GM10248 (cell line): Measurements from ENCODE around the gene MAPRE2.

ENCODE experiments used
- CTCF ChIA-PET: fragments of 300-600 bp; sonication (Branson Sonifier 250); formaldehyde crosslinking; extraction: SDS; loops from one replicate; lab custom pipeline; 2021; ENCODE audit warnings: antibody characterized with exemption; lab: Yijun Ruan, JAX
- POLR2A ChIA-PET: fragments of 350-650 bp; sonication (Branson Sonifier 250); formaldehyde crosslinking; extraction: SDS; loops from one replicate; lab custom pipeline; 2020; ENCODE audit warnings: antibody characterized with exemption; lab: Yijun Ruan, JAX
- DNase-seq: peaks from one replicate; pipeline ENCODE4 v3.0.0; 2012; ENCODE audit errors: extremely low spot score
- TF ChIP-seq, protein P1 (sequence below): IDR thresholded peaks from 2 replicates; pipeline ENCODE4 v1.5.1; 2012; ENCODE audit warnings: mild to moderate bottlenecking, low read depth; ENCODE audit errors: extremely low read depth, missing control alignments, control extremely low read depth

Gene MAPRE2

GRCh38 chr18:35074581-35074980 is 33.4 kb downstream of the MAPRE2 start:
- POLR2A ChIA-PET: no interaction called here
- CTCF ChIA-PET: interaction anchor here (1.2 to 2.8 kb wide), 7 partner anchors 11 to 46 kb away, joined by 3 to 12 read pairs (median 4); no protein-coding TSS in a partner anchor
- DNase-seq: no peak
- TF ChIP-seq, protein P1, sequence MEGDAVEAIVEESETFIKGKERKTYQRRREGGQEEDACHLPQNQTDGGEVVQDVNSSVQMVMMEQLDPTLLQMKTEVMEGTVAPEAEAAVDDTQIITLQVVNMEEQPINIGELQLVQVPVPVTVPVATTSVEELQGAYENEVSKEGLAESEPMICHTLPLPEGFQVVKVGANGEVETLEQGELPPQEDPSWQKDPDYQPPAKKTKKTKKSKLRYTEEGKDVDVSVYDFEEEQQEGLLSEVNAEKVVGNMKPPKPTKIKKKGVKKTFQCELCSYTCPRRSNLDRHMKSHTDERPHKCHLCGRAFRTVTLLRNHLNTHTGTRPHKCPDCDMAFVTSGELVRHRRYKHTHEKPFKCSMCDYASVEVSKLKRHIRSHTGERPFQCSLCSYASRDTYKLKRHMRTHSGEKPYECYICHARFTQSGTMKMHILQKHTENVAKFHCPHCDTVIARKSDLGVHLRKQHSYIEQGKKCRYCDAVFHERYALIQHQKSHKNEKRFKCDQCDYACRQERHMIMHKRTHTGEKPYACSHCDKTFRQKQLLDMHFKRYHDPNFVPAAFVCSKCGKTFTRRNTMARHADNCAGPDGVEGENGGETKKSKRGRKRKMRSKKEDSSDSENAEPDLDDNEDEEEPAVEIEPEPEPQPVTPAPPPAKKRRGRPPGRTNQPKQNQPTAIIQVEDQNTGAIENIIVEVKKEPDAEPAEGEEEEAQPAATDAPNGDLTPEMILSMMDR: no peak

GRCh38 chr18:35075132-35075531 is 33.9 kb downstream of the MAPRE2 start:
- POLR2A ChIA-PET: no interaction called here
- TF ChIP-seq, protein P1: no peak
- CTCF ChIA-PET: interaction anchor here (1.5 to 2.8 kb wide), 4 partner anchors 11 to 29 kb away, joined by 3 to 12 read pairs (median 9); no protein-coding TSS in a partner anchor
- DNase-seq: no peak

DNA sequence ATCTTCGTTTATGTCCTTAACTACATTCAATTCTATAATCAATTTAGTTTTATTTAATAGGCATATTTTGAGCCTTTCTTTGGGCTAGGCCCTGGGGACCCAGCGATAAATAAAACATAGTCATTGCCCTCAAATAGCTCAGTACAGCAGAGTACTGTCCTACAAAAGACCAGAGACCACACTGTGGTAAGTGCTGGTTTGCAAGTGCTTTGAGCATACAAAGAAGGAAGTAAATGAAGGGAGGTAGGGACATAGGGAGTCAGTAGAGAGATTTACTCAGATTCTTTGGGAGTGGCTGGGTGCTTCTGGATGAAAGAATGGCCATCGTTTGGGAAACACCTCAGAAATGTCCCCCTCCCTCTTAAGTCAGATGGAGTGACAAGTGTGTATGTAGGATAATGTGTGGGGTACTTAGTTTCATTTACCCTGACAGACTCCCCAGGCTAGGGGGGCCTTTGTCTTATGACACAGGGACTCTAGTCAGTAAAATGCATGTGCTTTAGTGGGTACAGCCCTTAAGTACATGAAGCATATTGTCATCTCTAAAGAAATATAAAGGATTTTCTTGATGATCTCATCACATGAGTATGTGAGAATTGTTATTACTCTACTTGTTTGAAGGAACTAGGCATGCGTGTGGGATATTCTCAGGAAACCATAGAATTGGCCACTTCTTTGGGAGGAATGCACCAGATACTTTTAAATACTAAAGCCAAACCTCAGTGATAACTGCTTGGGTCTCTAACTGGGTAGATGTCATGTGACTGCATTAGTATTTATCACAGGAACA is 35.1 kb downstream of the MAPRE2 start:
- ChIA-PET POLR2A (no interaction called here), CTCF (no interaction called here)
- TF ChIP-seq, protein P1: no peak
- DNase-seq: no peak

- POLR2A ChIA-PET: no interaction called here
These were observed 36.7 kb downstream of the MAPRE2 start for GRCh38 chr18:35077937-35078336.

DNA sequence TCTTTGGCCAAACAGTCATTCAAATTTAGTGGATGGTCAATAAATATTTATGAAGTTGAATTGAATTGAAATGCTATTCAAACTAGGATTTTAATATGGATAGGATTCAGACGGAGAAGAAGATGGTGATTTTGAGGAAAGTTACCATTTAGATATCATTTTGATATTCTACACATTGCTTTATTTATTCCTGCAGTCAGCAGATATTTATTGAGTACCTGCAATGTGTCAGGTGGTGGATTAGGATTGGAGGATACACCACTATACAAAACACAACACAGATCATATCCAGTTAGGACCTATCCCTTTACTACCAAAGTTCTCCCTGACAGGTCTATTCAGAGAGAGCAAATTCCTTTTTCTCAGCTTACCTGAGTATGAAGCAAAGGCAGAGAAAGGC is 38.8 kb downstream of the MAPRE2 start:
- ChIA-PET POLR2A (no interaction called here), CTCF (interaction anchor here (1.4 to 2.1 kb wide), 4 partner anchors 10 to 54 kb away, joined by 3 to 7 read pairs (median 4); no protein-coding TSS in a partner anchor)
- TF ChIP-seq, protein P1: no peak
- DNase-seq: no peak

More at GRCh38 chr18:35077937-35078336, 36.7 kb downstream of the MAPRE2 start:
- no peak for DNase-seq
- TF ChIP-seq, protein P1: no peak
- CTCF ChIA-PET: interaction anchor here (1.3 to 2.1 kb wide), 2 partner anchors 27 to 52 kb away, joined by 3 to 7 read pairs; no protein-coding TSS in a partner anchor

DNA sequence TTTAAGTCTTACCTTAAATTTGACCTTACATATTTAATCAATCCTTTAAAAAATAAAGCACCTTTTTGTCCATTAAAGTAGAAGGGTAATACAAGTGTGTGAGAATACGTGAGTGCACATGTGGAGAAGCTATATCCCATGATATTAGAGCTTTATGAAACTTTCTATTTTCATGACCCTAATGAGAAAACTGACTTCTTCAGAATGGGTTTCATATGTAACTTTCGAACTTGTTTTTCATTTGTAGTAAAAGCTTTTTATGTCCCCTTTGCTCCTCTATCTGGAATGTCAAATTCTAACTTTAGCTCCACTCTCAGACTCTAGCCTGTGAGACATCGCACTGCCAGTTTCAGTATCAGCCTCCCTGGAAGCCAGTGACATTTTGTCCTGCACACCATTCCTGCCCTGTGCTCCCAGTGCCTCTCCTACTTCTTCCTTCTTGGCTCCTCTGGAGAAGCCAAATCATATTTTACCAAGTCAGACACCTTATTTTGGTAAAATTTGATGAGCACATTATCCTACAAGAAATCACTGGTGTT is 42.0 kb downstream of the MAPRE2 start:
- ChIA-PET POLR2A (no interaction called here), CTCF (interaction anchor here (1.2 to 1.7 kb wide), 3 partner anchors 11 to 62 kb away, joined by 4 to 5 read pairs (median 4); no protein-coding TSS in a partner anchor)
- DNase-seq: no peak
- TF ChIP-seq, protein P1: no peak
